Measurements from ENCODE around the gene DLGAP1.
"Not testable (repeated sequence)": the region's sequence is repeated elsewhere in the genome, so short reads cannot be mapped to it uniquely, and the experiment has no call there.

Gene DLGAP1

DNA sequence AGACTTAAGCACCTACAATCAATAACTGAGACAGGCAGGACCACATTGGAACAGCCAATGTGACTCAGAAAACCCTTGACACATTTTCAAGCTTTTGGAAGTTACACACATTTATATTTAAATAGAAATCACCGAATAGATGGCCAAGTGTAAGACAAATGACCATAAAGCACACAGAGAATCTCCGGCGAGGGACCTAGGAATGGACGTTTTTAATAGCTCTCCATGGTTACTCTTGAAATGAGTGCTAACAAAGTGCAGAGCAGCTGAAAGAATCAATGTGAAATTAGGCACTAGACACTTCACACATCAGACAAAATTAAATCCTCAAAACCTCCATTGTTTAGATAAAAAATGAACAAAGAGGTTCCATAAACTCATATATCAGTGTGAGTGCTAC, 376.9 kb downstream of the DLGAP1 start:
- no peak for DNase-seq (ENCODE audit: low read depth in 2 of 2)

DNA sequence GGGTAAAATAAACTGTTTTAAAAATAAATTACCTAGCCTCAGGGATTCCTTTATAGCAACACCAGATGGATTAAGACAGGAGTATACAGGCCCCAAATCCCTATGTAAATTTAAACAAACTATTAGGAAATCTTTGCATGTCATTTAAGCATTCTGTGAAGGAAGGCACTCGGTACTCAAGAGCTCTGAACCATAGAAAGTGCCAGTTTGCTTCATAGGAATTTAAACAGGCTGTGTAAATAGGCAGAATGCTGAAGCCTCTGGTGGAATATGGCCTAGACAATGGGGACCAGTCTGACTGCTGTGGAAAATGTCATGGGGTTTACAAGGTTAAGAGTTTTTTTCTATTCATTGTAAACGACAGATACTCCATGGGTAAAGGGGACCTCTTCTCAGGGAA, 377.4 kb downstream of the DLGAP1 start:
- DNase-seq (ENCODE audit: low read depth in 2 of 2) = no peak

DNA sequence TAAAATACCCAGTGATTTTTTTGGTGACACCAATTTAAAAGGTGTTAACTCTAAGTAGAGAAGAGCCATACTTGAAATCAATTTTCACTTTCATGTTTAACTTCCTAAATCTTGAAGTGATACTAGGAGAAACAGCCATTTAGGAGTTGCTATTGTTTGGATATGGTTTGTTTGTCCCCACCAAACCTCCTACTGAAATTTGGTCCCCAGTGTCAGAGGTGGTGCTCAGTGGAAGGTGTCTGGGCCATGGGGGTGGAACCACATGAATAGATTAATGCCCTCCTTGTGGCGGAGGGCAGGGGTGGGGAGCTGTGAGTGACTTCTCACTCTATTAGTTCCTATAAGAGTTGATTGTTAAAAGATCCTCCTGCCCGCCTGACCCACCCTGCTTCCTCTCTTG, 377.9 kb downstream of the DLGAP1 start:
- no peak for DNase-seq (ENCODE audit: low read depth in 2 of 2)

DNA sequence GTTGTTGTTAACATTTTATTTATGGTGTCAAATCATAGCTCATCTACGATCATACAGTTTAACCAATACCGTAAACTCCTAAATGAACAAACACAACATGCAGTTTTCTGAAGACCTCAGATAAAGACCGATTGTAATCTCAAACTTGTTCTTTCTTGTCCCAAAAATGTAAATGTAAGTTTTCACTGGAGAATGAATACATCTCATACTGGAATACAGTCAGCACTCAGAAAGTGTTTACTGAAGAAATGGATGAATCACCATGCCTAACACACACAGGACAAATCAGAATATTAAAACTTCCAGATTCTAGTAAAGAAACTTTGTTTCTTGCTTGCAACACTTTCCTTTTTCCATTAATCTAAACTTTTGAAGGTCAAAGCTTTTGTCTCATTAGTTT, 380.5 kb downstream of the DLGAP1 start:
- no peak for DNase-seq (ENCODE audit: low read depth in 2 of 2)

DNA sequence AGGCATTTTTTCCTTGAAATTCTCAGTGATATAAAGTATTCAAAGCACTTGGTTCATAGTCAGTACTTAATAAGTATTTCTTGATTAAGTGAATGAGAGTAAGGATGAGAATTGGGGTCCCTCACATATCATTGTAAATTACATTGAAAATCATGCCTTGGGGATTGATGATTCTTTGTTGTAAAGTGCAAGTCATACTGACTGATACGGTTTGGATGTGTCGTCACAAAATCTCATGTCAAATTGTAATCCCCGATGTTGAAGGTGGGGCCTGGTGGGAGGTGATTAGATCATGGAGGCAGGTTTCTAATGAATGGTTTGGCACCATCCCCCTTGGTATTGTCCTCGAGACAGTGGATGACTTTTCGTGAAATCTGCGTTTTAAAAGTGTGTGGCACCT, 385.9 kb downstream of the DLGAP1 start:
- no peak for DNase-seq (ENCODE audit: low read depth in 2 of 2)

DNA sequence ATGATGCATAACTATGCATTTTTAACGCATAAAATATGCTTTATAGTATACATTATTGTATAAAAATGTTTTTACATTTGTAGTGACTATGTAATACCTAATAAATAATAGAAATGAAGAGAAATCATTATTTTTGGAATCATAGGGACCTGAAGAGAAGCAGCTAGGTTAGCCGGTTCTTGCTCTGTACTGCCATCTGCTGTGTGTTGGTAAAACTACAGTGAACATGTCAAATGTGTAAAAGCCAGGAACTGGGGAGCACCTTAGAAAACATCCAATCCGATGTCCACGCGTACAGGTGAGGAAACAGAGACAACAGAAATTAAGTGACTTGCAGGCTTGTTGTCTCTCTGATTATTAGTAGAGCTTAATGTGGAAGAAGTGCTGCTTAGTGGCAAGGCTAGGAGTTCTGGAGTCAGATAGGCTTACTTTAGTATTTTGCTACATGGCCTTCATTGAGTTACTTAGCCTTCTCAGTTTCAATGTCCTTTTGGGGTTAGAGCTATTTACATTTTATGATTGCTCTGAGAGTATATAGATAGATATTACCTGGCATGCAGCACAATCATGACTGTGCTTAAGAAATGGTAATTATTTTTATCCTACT, 386.5 kb downstream of the DLGAP1 start:
- peak in 1 of 2 donors; percentile 4 for DNase-seq (ENCODE audit: low read depth in 2 of 2)

DNA sequence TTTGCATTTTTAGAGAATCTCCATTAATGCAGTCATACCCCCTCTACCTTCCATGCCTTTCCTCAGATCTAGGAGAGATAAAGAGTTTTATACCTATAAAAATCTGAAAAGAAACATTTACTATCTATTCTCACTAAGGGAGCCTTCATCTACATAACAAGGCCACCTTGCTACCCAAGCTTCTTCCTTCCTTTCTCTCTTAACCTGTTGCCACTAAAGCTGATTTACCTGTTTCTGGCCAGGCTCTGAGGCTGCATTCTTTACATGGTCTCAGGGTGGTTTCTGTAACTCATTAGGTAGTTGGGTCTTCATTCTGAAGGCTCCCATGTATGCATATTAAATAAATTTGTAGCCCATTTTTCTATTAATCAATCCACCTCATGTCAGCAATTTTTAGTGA, 391.6 kb downstream of the DLGAP1 start:
- no peak for DNase-seq (ENCODE audit: low read depth in 2 of 2)

DNA sequence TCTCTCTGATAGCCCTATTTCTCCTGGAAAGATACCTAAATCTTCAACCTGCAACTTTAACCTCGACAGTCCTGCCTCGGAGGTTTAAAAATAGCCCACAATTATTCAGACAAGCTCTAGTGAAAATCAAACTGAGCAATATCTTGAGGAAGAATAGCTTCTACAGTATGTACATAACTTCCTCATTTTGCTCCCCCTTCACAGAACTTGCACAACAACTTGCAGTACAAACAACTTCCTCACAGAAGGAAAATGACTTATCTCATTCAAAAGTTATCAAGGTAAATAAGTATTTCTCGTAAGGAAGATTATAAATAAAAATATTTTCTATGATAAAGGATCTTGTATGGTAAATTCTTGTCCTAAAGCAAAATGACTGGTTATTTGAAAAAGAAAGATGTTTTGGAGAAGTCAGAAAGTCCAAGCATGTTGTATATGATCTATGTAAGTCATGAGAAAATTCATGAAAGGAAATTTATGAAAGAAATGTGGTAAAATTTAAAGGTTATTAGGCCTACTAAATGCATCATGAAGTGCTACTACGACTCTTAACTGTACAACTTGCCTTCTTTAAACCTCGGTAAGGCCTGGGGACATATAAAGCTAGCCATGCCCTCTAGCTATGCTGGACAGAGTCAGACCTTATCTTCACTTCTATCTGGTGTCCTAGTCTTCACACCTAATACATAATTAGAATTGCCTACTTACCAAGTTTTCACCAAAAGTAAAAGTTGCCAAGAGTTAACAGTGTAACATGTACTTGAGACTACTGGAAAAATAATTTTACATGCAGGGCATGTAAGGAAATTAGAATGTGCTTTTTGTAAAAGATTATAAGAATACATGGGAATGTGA, 394.5 kb downstream of the DLGAP1 start:
- DNase-seq (ENCODE audit: low read depth in 2 of 2) = no peak

DNA sequence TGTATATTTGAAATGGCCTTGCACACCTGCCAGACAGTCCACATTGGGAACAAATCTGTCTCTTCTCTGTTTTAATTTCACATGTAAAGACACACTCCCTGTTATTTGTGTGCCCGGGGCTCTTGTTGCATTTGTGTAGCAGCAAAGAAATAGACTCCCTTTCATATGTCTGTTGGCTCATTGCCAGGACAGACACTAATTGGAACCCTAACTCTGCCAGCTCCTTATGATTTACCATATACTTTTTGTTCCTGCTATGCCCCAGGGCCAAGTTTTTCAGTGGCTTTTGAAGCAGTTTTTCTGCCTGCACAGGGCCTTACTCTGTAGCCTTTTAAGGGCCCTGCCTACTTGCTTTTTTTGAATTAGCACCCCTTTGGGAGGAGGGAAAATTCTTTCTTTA, 396.9 kb downstream of the DLGAP1 start:
- no peak for DNase-seq (ENCODE audit: low read depth in 2 of 2)

DNA sequence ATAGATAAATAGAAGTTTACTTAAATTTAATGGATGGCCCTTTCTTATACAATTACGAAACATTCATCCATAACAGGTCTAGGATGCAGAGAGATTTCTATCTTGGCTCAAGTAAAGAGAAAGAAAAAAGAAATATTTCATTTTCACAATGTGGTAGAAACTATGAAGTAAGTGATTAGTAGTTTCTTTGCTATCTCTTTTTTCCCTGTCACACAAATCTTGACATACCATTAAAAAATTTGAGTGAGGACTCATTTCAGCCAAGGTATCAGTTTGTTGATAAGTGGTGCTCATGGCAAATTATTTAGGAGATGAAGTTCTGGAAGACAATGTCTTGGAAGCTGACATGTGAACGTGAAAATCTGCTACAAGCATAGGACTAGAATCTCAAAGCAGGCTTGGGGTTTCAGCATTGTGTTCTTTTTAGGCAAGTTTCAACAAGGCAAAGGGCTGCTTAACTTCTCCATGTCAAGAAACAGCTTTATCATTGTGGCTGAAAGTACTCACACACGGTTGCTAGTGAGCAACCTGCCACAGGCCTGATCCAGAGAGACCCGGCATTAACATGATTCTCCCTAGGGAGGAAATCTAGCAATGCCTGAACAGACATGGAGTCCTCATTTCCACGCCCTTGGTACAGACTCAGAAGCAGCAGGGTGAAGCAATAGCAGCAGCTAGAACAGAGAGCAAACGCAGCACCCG, 414.6 kb downstream of the DLGAP1 start:
- DNase-seq (ENCODE audit: low read depth in 2 of 2) = no peak

DNA sequence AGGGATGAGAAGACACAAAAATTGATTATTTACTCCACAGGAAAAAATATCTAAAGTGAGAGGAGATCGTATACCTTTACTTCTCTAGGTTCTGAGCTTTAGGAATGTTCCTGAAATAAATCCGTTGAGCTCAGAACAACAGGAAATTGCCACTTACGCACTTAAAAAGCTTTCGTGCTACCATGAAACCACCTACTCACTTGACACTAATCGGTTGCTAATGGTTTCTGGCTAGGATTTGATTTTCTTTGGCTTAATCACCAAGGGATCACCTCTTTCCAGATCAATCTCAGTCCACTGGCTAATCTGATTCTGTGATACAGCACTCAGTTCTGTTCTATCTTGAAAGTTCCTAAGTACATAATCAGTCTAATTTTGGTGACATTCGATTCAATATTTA, 419.6 kb downstream of the DLGAP1 start:
- DNase-seq (ENCODE audit: low read depth in 2 of 2) = no peak

DNA sequence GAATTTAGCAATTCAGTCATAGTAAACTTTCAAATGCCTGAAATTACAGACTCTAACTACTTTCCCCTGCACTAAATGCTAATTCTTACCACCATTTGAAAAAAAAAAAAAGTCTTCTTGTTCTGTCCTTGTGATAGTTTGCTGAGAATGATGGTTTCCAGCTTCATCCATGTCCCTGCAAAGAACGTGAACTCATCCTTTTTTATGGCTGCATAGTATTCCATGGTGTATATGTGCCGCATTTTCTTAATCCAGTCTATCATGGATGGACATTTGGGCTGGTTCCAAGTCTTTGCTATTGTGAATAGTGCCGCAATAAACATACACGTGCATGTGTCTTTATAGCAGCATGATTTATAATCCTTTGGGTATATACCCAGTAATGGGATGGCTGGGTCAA, 420.3 kb downstream of the DLGAP1 start:
- DNase-seq (ENCODE audit: low read depth in 2 of 2) = not testable (repeated sequence)

DNA sequence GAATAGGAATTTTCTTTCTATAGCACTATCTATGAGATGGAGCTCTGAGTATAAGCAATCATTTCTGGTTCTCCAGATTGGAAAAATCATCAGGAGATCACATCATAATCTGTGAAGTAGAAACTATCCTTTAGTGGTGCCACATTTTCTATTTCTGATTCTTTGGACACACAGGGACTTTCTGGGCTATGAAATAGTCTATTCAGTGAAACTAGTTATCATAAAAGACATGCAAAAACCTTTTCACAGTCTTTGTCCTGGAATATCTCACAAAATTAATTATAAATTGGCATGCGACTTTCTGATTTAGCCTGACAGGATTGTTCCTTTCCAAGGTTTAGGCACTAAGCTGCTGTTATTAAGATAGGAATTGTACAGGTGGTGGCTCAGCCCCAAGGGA, 428.6 kb downstream of the DLGAP1 start:
- no peak for DNase-seq (ENCODE audit: low read depth in 2 of 2)

DNA sequence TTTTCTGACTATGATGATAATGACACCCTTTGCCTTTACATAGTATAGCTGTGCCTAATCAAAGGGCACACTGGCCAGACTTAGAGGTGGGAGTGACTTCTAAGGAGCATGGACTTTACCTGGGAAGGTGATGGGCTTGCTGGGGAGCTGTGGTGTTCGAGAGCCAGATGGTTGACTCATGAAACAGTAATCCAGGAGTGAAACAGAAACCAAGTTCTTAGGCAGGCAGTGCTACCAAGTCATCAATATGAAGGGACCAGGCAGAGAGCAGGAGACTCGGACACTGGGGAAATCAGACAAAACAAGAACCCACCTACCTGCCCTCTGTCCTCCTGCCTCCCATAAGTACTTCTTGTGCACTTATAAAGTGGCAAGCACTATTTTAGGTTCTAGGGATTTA, 430.4 kb downstream of the DLGAP1 start:
- no peak for DNase-seq (ENCODE audit: low read depth in 2 of 2)

DNA sequence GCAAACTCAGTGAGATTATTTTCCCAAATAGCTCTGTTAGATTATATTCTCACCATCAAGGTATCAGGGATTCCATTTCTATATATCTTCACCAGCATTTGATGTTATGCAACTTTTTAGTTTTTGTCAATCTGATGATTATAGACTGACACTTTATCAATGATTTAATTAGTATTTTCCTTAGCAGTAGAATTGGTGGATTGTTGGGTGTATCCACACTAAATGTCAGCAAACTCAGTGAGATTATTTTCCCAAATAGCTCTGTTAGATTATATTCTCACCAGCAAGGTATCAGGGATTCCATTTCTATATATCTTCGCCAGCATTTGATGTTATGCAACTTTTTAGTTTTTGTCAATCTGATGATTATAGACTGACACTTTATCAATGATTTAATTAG, 432.4 kb downstream of the DLGAP1 start:
- DNase-seq (ENCODE audit: low read depth in 2 of 2) = not testable (repeated sequence)

DNA sequence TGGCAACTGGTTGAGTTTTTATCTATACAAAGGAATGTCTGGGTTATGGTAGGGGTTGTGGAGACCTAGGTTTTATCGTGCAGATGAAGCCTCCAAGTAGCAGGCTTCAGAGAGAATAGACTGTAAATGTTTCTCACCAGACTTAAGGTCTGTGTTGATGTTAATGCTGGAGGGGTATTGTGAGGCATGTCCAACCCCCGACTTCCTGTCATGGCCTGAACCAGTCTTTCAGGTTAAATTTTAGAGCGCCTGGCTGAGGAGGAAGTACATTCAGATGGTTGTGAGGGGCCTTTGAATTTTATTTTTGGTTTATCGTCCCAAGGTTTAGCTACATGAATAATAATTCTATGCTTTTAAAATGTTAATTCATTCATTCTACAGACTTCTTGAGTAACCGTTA, 435.1 kb downstream of the DLGAP1 start:
- no peak for DNase-seq (ENCODE audit: low read depth in 2 of 2)

DNA sequence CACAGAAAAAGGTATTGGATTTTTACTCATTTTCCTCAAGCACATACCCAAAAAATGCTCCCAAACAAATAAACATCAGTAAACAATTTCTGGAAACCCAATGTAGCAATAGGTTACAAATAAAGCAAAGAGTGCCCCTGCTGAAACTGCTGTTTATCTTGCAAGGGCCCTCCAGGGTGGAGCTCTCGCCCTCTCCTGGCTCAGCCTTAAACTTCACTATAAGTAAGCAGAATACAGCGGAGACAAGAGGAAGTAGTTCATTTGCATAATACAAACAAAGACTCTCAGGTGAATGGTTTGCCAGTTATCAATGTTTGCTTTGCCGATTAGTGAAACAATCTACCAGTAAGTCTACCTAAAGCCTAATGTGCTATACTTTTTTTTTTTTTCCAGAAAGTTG, 437.6 kb downstream of the DLGAP1 start:
- DNase-seq (ENCODE audit: low read depth in 2 of 2) = no peak

DNA sequence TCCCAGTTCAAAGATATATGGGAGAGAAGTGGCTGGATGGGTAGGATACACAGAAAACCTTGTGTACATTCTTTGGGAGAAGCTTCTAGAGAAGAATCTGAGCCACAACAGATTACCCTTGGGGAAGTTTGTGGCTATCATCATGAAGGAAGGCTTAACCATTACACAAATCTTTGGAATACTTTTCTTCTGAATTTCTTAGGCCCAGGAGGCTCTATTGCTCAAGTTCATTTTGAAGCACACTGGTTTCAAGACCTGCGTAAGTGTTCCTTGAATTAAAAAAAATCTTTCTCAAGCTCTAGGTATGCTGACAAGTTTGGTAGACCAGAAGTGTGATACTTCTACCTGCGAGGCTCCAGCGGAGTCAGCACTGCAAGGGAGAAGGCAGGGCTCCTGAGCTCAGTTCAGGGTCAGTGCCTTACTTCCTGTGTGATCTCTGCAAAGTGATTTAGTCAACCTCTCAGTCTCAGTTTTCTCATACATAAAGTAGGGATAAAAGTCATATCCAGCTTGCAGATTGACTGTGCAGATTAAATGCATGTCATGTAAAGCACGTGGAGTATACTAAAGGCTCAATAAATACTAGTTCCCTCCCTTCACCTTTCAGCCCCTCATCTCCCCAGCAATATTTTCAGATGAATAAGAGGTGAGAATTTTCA, 438.6 kb downstream of the DLGAP1 start:
- no peak for DNase-seq (ENCODE audit: low read depth in 2 of 2)

DNA sequence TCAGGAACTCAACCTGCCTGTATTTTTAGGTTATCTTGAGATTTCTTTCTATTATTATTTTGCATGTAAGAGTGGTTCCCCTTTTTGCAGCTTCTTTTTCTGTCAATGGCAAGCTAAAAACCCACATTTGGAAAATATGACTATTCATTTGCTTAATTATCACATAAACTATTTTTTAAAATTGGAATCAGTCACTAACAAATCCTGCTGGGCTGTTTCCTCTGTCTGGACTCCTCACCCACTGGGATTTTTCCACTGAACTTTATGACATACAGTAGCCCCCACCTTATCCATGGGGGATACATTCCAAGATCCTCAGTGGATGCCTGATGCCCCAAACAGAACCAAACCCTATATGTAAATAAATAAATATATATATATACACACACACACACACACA, 447.3 kb downstream of the DLGAP1 start:
- DNase-seq (ENCODE audit: low read depth in 2 of 2) = no peak

DNA sequence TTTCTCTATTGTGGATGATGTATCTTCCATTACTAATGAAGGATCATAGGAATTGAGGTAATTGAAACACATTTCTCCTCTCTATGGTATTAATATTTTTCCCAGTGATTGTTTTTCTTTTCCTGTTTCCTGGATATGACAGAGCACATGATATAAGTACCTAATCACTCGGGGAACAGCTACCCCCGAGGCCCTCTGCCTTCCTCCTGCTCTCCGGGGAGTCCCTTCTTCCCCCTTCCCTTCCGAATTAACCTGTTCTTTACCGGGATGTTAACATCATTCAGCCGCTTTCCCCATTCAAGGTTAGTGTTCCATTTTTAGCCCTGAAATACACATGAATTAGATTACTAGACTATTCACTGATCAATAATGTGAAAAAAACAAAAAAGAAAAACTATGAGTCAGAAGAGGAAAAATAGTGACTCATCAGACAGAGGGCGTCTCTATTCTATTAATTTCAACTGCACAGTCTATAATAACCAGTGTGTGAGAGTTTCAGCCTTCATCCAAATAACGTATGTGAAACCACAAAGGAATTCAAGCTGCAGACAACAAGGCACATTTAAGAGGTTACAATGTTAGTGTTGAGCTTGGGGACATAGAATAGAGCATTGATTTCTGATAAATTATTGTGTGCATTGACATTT, 450.8 kb downstream of the DLGAP1 start:
- no peak for DNase-seq (ENCODE audit: low read depth in 2 of 2)

DNA sequence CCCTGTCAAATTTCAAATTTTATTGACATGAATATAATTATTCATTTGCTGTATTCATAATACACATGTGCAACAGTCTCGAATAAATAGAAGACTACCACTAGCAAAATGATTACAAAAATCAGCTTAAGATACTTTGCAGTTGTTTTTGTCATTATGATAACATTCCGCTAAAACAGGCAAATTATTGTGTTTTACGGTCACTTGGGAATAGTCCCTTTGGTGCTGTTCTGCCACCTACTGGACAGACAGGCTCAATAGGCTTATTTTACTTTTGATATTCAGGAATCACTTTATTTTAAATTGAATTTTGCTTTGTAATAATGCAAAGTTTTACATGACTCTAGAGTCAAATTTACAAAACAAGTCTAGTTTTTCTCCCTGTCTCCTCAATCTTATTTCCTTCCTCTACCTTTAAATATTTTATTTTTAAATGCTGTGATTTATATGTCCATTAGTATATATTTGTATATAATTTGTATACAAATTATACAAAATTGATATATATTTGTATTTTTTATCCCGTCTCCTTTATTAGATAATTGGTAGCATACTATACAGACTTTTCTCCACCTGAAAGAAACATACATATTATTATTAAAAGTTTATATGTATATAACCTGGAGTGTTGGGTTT, 456.3 kb downstream of the DLGAP1 start:
- no peak for DNase-seq (ENCODE audit: low read depth in 2 of 2)

All from stimulated activated CD4-positive, alpha-beta T cell treated with anti-CD3 and anti-CD28 coated beads, Interleukin-15, amount 100 ng/mL, for 48 hours (primary cell).